ENCODE measurements around the gene IQSEC1.

IQSEC1 gene

DNA sequence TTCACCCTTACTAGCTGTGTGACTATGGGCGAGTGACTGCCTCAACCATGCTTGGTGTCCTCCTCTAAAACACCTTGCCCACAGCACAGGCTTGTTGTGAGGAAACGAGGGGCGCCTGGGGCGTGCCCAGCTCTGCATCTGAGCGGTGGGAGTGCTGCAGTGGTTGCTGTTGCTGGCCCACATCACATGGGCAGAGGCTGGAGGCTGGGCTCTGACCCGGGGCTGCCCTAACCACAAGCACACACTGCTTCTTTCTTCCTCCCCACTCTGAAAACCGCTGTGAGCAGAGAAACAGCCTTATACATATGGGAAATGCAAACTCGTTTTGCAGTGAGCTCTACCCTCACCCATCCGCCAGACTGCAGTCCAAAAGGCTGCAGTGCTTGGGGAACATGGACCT lies 157.1 kb downstream of the IQSEC1 start:
- Histone ChIP-seq H3K27ac (ENCODE audit: low read depth, low read length) (no peak overlapping the region), H3K36me3 (ENCODE audit: control insufficient read depth, insufficient read depth, low read length) (peaks cover 55% of the 10 kb centered on the region), H3K4me3 (ENCODE audit: low read depth, low read length) (no peak overlapping the region), H3K4me1 (ENCODE audit: control insufficient read depth, insufficient read depth, low read length) (no peaks in the 10 kb centered on the region), H3K9me3 (ENCODE audit: control insufficient read depth, insufficient read depth, low read depth, low read length) (no peaks in the 10 kb centered on the region), H3K27me3 (ENCODE audit: control insufficient read depth, insufficient read depth, low read length) (no peaks in the 10 kb centered on the region), H3K9ac (ENCODE audit: low read length) (no peak overlapping the region)

DNA sequence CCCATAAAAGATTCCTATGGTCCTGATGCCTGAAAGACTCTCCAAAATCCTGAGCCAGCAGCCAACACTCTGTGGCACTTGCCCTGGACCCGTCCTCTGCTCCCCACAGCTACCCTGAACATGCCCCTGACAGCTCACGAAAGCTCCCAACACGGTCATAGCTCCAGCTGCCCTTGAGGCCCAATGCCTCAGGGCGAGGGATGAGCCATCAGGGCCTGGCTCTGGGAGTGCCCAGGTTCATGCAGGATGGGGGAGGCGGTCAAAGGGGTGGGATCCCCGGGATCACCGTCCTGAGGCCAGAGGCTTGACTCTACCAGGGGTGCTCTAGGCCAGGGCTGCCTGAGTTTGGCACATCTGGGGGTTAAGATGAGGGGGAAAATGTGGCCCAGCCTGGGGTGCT lies 159.1 kb downstream of the IQSEC1 start:
- no peaks in the 10 kb centered on the region for H3K27me3 ChIP-seq (ENCODE audit: control insufficient read depth, insufficient read depth, low read length)
- peaks cover 59% of the 10 kb centered on the region for H3K36me3 ChIP-seq (ENCODE audit: control insufficient read depth, insufficient read depth, low read length)
- no peak overlapping the region for H3K4me3 ChIP-seq (ENCODE audit: low read depth, low read length)
- H3K4me1 ChIP-seq (ENCODE audit: control insufficient read depth, insufficient read depth, low read length): no peaks in the 10 kb centered on the region
- H3K9me3 ChIP-seq (ENCODE audit: control insufficient read depth, insufficient read depth, low read depth, low read length): no peaks in the 10 kb centered on the region
- H3K27ac ChIP-seq (ENCODE audit: low read depth, low read length): no peak overlapping the region
- no peak overlapping the region for H3K9ac ChIP-seq (ENCODE audit: low read length)

GRCh38 chr3:12911881-12912415 lies 161.3 kb downstream of the IQSEC1 start:
- no peaks in the 10 kb centered on the region for H3K27me3 ChIP-seq (ENCODE audit: control insufficient read depth, insufficient read depth, low read length)
- H3K4me3 ChIP-seq (ENCODE audit: low read depth, low read length): no peak overlapping the region
- H3K36me3 ChIP-seq (ENCODE audit: control insufficient read depth, insufficient read depth, low read length): peaks cover 68% of the 10 kb centered on the region
- no peak overlapping the region for H3K9ac ChIP-seq (ENCODE audit: low read length)
- H3K27ac ChIP-seq (ENCODE audit: low read depth, low read length): no peak overlapping the region
- no peaks in the 10 kb centered on the region for H3K4me1 ChIP-seq (ENCODE audit: control insufficient read depth, insufficient read depth, low read length)
- no peaks in the 10 kb centered on the region for H3K9me3 ChIP-seq (ENCODE audit: control insufficient read depth, insufficient read depth, low read depth, low read length)

DNA sequence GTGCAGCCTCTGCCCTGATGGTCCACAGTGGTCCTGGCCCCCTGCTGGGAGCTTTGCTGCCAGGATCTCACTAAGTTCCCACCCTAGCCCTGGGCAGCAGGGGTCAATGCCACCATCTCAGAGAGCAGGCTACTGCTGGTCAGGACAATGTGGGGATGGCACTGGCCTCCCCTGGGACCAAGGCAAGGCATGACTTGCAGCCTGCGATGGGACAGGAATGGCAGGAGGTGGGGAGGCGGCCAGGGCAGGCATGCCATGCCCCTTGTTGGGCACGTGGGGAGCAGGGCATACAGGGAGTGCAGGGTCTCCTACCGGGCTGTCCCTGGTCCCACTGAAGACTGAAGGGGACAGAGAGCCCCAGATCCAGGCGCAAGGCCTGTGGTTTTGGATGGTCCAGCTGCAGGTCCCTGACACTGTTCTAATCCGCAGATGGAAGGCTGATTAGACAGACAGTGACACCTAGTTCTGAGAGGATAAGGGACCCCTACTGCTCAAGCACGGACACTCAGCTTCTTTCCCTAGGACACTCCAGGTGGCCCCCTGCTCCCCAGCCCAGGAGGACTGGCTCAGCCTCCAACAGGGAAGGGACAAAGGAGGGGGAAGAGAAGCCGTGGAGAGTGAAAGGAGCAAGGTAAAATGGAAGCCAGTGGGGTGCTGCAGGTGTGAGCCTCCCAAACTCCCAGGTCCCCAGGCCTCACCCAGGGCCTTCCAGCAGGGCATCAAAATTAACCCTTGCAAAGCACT lies 162.7 kb downstream of the IQSEC1 start:
- Histone ChIP-seq H3K4me1 (ENCODE audit: control insufficient read depth, insufficient read depth, low read length) (no peaks in the 10 kb centered on the region), H3K27me3 (ENCODE audit: control insufficient read depth, insufficient read depth, low read length) (no peaks in the 10 kb centered on the region), H3K4me3 (ENCODE audit: low read depth, low read length) (no peak overlapping the region), H3K9ac (ENCODE audit: low read length) (no peak overlapping the region), H3K27ac (ENCODE audit: low read depth, low read length) (no peak overlapping the region), H3K36me3 (ENCODE audit: control insufficient read depth, insufficient read depth, low read length) (peaks cover 81% of the 10 kb centered on the region), H3K9me3 (ENCODE audit: control insufficient read depth, insufficient read depth, low read depth, low read length) (no peaks in the 10 kb centered on the region)

DNA sequence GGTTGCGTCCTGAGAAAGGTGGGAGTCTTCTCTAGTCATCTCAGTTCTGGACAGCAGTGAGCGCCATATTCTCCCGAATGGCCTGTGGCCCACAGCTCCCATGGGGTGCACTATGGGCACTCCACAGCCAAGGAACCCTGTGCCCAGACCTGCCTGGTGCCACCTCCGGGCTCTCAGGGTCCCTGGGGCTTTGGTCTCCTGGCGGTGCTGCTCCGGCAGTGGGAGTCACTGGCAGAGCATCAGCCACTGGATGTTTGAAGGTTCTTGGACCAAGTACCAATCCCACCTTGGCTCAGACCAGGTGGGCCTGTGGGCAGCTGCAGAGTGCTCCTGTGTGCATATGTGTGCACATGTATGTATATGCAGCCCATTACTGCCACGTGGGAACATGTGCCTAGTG lies 163.5 kb downstream of the IQSEC1 start:
- no peaks in the 10 kb centered on the region for H3K9me3 ChIP-seq (ENCODE audit: control insufficient read depth, insufficient read depth, low read depth, low read length)
- H3K27me3 ChIP-seq (ENCODE audit: control insufficient read depth, insufficient read depth, low read length): no peaks in the 10 kb centered on the region
- no peak overlapping the region for H3K4me3 ChIP-seq (ENCODE audit: low read depth, low read length)
- H3K27ac ChIP-seq (ENCODE audit: low read depth, low read length): no peak overlapping the region
- H3K4me1 ChIP-seq (ENCODE audit: control insufficient read depth, insufficient read depth, low read length): no peaks in the 10 kb centered on the region
- H3K9ac ChIP-seq (ENCODE audit: low read length): no peak overlapping the region
- peaks cover 84% of the 10 kb centered on the region for H3K36me3 ChIP-seq (ENCODE audit: control insufficient read depth, insufficient read depth, low read length)

GRCh38 chr3:12908859-12909258 lies 164.4 kb downstream of the IQSEC1 start:
- no peak overlapping the region for H3K27ac ChIP-seq (ENCODE audit: low read depth, low read length)
- H3K4me1 ChIP-seq (ENCODE audit: control insufficient read depth, insufficient read depth, low read length): no peaks in the 10 kb centered on the region
- H3K4me3 ChIP-seq (ENCODE audit: low read depth, low read length): no peak overlapping the region
- H3K27me3 ChIP-seq (ENCODE audit: control insufficient read depth, insufficient read depth, low read length): no peaks in the 10 kb centered on the region
- no peaks in the 10 kb centered on the region for H3K9me3 ChIP-seq (ENCODE audit: control insufficient read depth, insufficient read depth, low read depth, low read length)
- H3K9ac ChIP-seq (ENCODE audit: low read length): no peak overlapping the region
- H3K36me3 ChIP-seq (ENCODE audit: control insufficient read depth, insufficient read depth, low read length): peaks cover 91% of the 10 kb centered on the region

DNA sequence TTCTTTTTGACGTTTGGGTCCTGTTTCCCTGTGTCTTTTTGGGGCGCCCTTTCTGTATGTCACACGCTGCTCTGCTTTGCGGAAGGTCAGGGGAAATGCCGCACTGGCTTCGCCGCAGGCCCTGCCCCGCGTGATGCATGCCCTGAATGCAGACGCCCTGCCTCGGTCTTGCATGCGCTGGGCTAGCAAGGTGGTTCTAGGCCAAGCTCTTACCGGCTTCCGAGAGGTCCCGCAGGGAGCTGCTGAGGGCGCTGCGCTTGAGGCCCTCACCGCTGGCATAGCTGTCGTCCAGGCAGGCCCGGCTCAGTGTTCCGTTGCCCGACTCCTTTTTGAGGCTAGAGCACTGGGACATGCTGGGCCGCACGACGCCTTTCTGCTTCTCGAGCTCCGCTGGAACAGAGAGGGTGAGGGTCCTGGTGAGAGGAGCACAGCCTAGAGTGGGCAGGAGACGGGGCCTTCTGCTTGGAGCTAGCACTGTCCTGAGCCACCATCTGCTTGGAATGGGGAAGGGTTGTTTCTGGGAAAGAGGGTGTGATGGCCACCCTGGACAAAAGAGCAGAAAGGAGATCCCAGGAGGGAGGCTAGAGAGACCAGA lies 165.0 kb downstream of the IQSEC1 start:
- no peak overlapping the region for H3K9ac ChIP-seq (ENCODE audit: low read length)
- peaks cover 94% of the 10 kb centered on the region for H3K36me3 ChIP-seq (ENCODE audit: control insufficient read depth, insufficient read depth, low read length)
- H3K27me3 ChIP-seq (ENCODE audit: control insufficient read depth, insufficient read depth, low read length): no peaks in the 10 kb centered on the region
- no peak overlapping the region for H3K27ac ChIP-seq (ENCODE audit: low read depth, low read length)
- H3K9me3 ChIP-seq (ENCODE audit: control insufficient read depth, insufficient read depth, low read depth, low read length): no peaks in the 10 kb centered on the region
- H3K4me3 ChIP-seq (ENCODE audit: low read depth, low read length): no peak overlapping the region
- no peaks in the 10 kb centered on the region for H3K4me1 ChIP-seq (ENCODE audit: control insufficient read depth, insufficient read depth, low read length)

DNA sequence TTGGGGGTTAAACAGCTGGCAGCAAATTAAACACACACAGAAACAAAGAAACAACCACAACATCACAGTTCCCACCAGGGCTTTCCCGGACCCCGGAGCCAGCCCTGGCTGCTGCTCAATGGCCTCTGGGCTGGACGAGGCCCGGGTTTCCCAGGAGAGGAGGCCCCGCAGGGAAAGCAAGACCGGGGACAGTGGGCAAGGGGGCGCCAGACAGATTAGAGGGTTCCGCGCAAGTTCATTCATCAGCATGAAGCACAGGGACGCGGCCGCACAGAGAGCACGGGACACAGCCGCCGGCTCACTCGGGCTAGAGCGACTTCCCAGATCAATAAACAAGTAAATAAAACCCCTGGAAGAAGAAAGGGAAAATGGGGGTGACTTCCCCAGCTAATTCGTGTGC lies 165.5 kb downstream of the IQSEC1 start:
- H3K27ac ChIP-seq (ENCODE audit: low read depth, low read length): no peak overlapping the region
- no peak overlapping the region for H3K9ac ChIP-seq (ENCODE audit: low read length)
- peaks cover 89% of the 10 kb centered on the region for H3K36me3 ChIP-seq (ENCODE audit: control insufficient read depth, insufficient read depth, low read length)
- H3K4me1 ChIP-seq (ENCODE audit: control insufficient read depth, insufficient read depth, low read length): no peaks in the 10 kb centered on the region
- H3K4me3 ChIP-seq (ENCODE audit: low read depth, low read length): no peak overlapping the region
- no peaks in the 10 kb centered on the region for H3K27me3 ChIP-seq (ENCODE audit: control insufficient read depth, insufficient read depth, low read length)
- H3K9me3 ChIP-seq (ENCODE audit: control insufficient read depth, insufficient read depth, low read depth, low read length): no peaks in the 10 kb centered on the region

- Histone ChIP-seq H3K27me3 (ENCODE audit: control insufficient read depth, insufficient read depth, low read length) (no peaks in the 10 kb centered on the region), H3K4me1 (ENCODE audit: control insufficient read depth, insufficient read depth, low read length) (no peaks in the 10 kb centered on the region), H3K36me3 (ENCODE audit: control insufficient read depth, insufficient read depth, low read length) (peaks cover 89% of the 10 kb centered on the region), H3K4me3 (ENCODE audit: low read depth, low read length) (no peak overlapping the region), H3K9me3 (ENCODE audit: control insufficient read depth, insufficient read depth, low read depth, low read length) (no peaks in the 10 kb centered on the region), H3K9ac (ENCODE audit: low read length) (no peak overlapping the region), H3K27ac (ENCODE audit: low read depth, low read length) (no peak overlapping the region)
Measured at GRCh38 chr3:12907296-12907695, 165.9 kb downstream of the IQSEC1 start.

- Histone ChIP-seq H3K27ac (ENCODE audit: low read depth, low read length) (no peak overlapping the region), H3K9me3 (ENCODE audit: control insufficient read depth, insufficient read depth, low read depth, low read length) (no peaks in the 10 kb centered on the region), H3K27me3 (ENCODE audit: control insufficient read depth, insufficient read depth, low read length) (no peaks in the 10 kb centered on the region), H3K36me3 (ENCODE audit: control insufficient read depth, insufficient read depth, low read length) (peaks cover 89% of the 10 kb centered on the region), H3K4me1 (ENCODE audit: control insufficient read depth, insufficient read depth, low read length) (no peaks in the 10 kb centered on the region), H3K4me3 (ENCODE audit: low read depth, low read length) (no peak overlapping the region), H3K9ac (ENCODE audit: low read length) (no peak overlapping the region)
Measured at GRCh38 chr3:12906916-12907290, 166.3 kb downstream of the IQSEC1 start.

DNA sequence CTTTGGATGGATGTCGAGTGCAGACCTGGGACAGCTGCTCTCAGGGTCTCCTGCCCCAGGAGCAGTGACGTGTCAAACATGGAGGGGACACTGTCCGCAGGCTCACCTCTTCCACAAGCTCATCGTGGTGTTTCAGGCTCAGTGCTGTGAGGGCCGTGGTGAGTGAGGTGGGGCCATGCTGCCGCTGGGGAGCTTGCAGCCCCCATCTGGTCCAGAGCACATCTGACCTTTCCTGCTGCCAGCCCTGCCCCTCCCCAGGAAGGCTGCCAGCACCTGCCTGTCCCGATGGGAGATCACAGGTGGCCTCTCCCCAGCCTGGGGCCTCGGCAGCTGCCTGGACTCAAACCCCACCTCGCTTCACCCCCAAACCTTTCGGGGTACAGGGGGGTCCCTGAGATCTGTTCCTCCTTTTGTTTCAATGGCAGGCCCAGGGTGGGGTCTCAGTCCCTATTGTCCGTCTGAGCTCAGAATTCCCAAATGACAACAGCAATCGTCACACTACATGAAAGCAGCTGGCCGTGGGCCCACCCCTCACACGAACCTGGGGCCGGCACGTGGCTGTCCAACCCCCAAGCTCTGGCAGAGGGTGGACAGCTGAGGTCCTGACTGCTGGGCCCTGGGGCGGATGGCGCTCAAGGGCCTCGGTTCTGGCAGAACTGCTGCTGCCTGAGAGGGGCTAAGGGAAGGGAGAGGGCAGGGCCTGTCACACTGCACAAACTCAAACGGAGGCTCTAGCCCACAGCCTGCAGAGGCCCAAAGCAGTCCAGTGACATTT lies 166.9 kb downstream of the IQSEC1 start:
- H3K9ac ChIP-seq (ENCODE audit: low read length): no peak overlapping the region
- peaks cover 84% of the 10 kb centered on the region for H3K36me3 ChIP-seq (ENCODE audit: control insufficient read depth, insufficient read depth, low read length)

More for the DNA sequence above, 166.9 kb downstream of the IQSEC1 start:
- H3K27me3 ChIP-seq (ENCODE audit: control insufficient read depth, insufficient read depth, low read length): no peaks in the 10 kb centered on the region
- no peak overlapping the region for H3K4me3 ChIP-seq (ENCODE audit: low read depth, low read length)
- no peaks in the 10 kb centered on the region for H3K4me1 ChIP-seq (ENCODE audit: control insufficient read depth, insufficient read depth, low read length)
- no peak overlapping the region for H3K27ac ChIP-seq (ENCODE audit: low read depth, low read length)
- H3K9me3 ChIP-seq (ENCODE audit: control insufficient read depth, insufficient read depth, low read depth, low read length): no peaks in the 10 kb centered on the region
